Activated T-cell treated with anti-CD3 and anti-CD28 coated beads for 24 hours (primary cell): ENCODE data around the gene PCGF3.

ENCODE experiments used
- DNase-seq: peaks from one replicate; pipeline ENCODE4 v3.0.0-alpha.2; 2020; ENCODE audit warnings: low read depth

The PCGF3 gene

GRCh38 chr4:784401-785331 is 79.0 kb downstream of the PCGF3 start:
- DNase-seq: no peak

GRCh38 chr4:785332-786073 is 79.9 kb downstream of the PCGF3 start:
- no peak for DNase-seq

- DNase-seq: no peak
These were observed 80.6 kb downstream of the PCGF3 start for GRCh38 chr4:786074-786741.

GRCh38 chr4:786861-787300 is 81.2 kb downstream of the PCGF3 start:
- no peak for DNase-seq

- DNase-seq: no peak
These were observed 81.9 kb downstream of the PCGF3 start for GRCh38 chr4:787561-787981.

GRCh38 chr4:788006-788635 is 82.5 kb downstream of the PCGF3 start:
- DNase-seq: no peak

- no peak for DNase-seq
These were observed 83.1 kb downstream of the PCGF3 start for GRCh38 chr4:788636-789297.

- DNase-seq: no peak
These were observed 84.2 kb downstream of the PCGF3 start for GRCh38 chr4:789571-790465.

- no peak for DNase-seq
These were observed 84.8 kb downstream of the PCGF3 start for GRCh38 chr4:790466-790820.

GRCh38 chr4:791252-791897 is 85.7 kb downstream of the PCGF3 start:
- DNase-seq: no peak

- no peak for DNase-seq
These were observed 86.4 kb downstream of the PCGF3 start for GRCh38 chr4:791898-792625.

- no peak for DNase-seq
These were observed 87.0 kb downstream of the PCGF3 start for GRCh38 chr4:792626-793092.

- no peak for DNase-seq
These were observed 87.6 kb downstream of the PCGF3 start for GRCh38 chr4:793093-793861.

- no peak for DNase-seq
These were observed 88.4 kb downstream of the PCGF3 start for GRCh38 chr4:793941-794621.

GRCh38 chr4:794900-795725 is 89.5 kb downstream of the PCGF3 start:
- DNase-seq: no peak

- DNase-seq: no peak
These were observed 90.1 kb downstream of the PCGF3 start for GRCh38 chr4:795726-796119.

GRCh38 chr4:796206-796605 is 90.6 kb downstream of the PCGF3 start:
- DNase-seq: no peak
